ENCODE data around the gene EDA.

- TF ChIP-seq CTCF (IDR thresholded peaks at IDR 0.05 in 2 of 3, conservative IDR thresholded peaks at IDR 0.05 in 1 of 3; ENCODE audit: borderline replicate concordance in 1 of 3, insufficient read depth in 1 of 3, low read depth in 2 of 3, low read length in 2 of 3) = no peak
- TF ChIP-seq EZH2 (IDR thresholded peaks at IDR 0.05) = no peak
- TF ChIP-seq POLR2A (IDR thresholded peaks at IDR 0.05; ENCODE audit: borderline replicate concordance, extremely low read depth, insufficient read depth, insufficient read length) = no peak
- TF ChIP-seq ZBTB33 (IDR thresholded peaks at IDR 0.05; ENCODE audit: extremely low read depth, insufficient replicate concordance, low read length) = no peak
- TF ChIP-seq SP1 (IDR thresholded peaks at IDR 0.05; ENCODE audit: low read depth) = no peak
These were observed 124.4 kb downstream of the EDA start for GRCh38 chrX:69740317-69740716.
